ENCODE results near the gene SERPINA10.
"Not testable (repeated sequence)": the region's sequence is repeated elsewhere in the genome, so short reads cannot be mapped to it uniquely, and the experiment has no call there.

The SERPINA10 gene

GRCh38 chr14:94288610-94289465 is 4.2 kb downstream of the SERPINA10 start:
- DNase-seq (ENCODE audit: low read depth): no peak
- H3K4me3 ChIP-seq (ENCODE audit: low read depth, low read length): no peak overlapping the region
- TF ChIP-seq MAX (IDR thresholded peaks at IDR 0.05; ENCODE audit: low read depth, low read length) (no peak), POLR2A (IDR thresholded peaks at IDR 0.05; ENCODE audit: extremely low read depth, insufficient read length) (no peak), MYC (IDR thresholded peaks at IDR 0.05; ENCODE audit: low read depth, low read length) (no peak), CTCF (IDR thresholded peaks at IDR 0.05; ENCODE audit: low read depth, low read length) (no peak)

GRCh38 chr14:94285158-94285557 is 7.9 kb downstream of the SERPINA10 start:
- no peak overlapping the region for H3K4me3 ChIP-seq (ENCODE audit: low read depth, low read length)
- DNase-seq (ENCODE audit: low read depth): no peak
- TF ChIP-seq POLR2A (IDR thresholded peaks at IDR 0.05; ENCODE audit: extremely low read depth, insufficient read length): no peak
- TF ChIP-seq MYC (IDR thresholded peaks at IDR 0.05; ENCODE audit: low read depth, low read length): no peak
- no peak for TF ChIP-seq MAX (IDR thresholded peaks at IDR 0.05; ENCODE audit: low read depth, low read length)
- no peak for TF ChIP-seq CTCF (IDR thresholded peaks at IDR 0.05; ENCODE audit: low read depth, low read length)

GRCh38 chr14:94284221-94284620 is 8.8 kb downstream of the SERPINA10 start:
- TF ChIP-seq CTCF (IDR thresholded peaks at IDR 0.05; ENCODE audit: low read depth, low read length) (no peak), MAX (IDR thresholded peaks at IDR 0.05; ENCODE audit: low read depth, low read length) (no peak), POLR2A (IDR thresholded peaks at IDR 0.05; ENCODE audit: extremely low read depth, insufficient read length) (no peak), MYC (IDR thresholded peaks at IDR 0.05; ENCODE audit: low read depth, low read length) (no peak)
- no peak for DNase-seq (ENCODE audit: low read depth)
- no peak overlapping the region for H3K4me3 ChIP-seq (ENCODE audit: low read depth, low read length)

- no peak for DNase-seq (ENCODE audit: low read depth)
- no peak overlapping the region for H3K4me3 ChIP-seq (ENCODE audit: low read depth, low read length)
- TF ChIP-seq MAX (IDR thresholded peaks at IDR 0.05; ENCODE audit: low read depth, low read length) (no peak), MYC (IDR thresholded peaks at IDR 0.05; ENCODE audit: low read depth, low read length) (no peak), CTCF (IDR thresholded peaks at IDR 0.05; ENCODE audit: low read depth, low read length) (no peak), POLR2A (IDR thresholded peaks at IDR 0.05; ENCODE audit: extremely low read depth, insufficient read length) (no peak)
These were observed 9.9 kb downstream of the SERPINA10 start for GRCh38 chr14:94282991-94283723.

- no peak overlapping the region for H3K4me3 ChIP-seq (ENCODE audit: low read depth, low read length)
- no peak for DNase-seq (ENCODE audit: low read depth)
- TF ChIP-seq MYC (IDR thresholded peaks at IDR 0.05; ENCODE audit: low read depth, low read length) (no peak), CTCF (IDR thresholded peaks at IDR 0.05; ENCODE audit: low read depth, low read length) (no peak), MAX (IDR thresholded peaks at IDR 0.05; ENCODE audit: low read depth, low read length) (no peak), POLR2A (IDR thresholded peaks at IDR 0.05; ENCODE audit: extremely low read depth, insufficient read length) (no peak)
These were observed 14.3 kb downstream of the SERPINA10 start for GRCh38 chr14:94278731-94279130.

- not testable (repeated sequence) for DNase-seq (ENCODE audit: low read depth); H3K4me3 ChIP-seq (ENCODE audit: low read depth, low read length)
These were observed 16.0 kb downstream of the SERPINA10 start for GRCh38 chr14:94276898-94277561.

All from NB4 (cell line).